Keratinocyte (primary cell): ENCODE data around the gene ADARB2. TPM values are rescaled to one million over a fixed set of nuclear protein-coding genes. Genes with fewer than 3 reads are reported as not detected.

Experiments used
- DNase-seq: peaks from one replicate; pipeline ENCODE4 v3.0.0-alpha.2; 2011; ENCODE audit warnings: low read depth, missing footprints, low spot score
- FAIRE-seq: peaks from 2 replicates; lab custom pipeline; 2011; peaks lifted over from hg19 to GRCh38; lab: Jason Lieb, UNC
- H2AFZ ChIP-seq: 2 replicates; pipeline ENCODE4 v1.6.0; 2012; ENCODE audit warnings: low read length, control low read depth, inconsistent platforms; ENCODE audit not compliant: control insufficient read depth
- H3K27ac ChIP-seq: 2 replicates; pipeline ENCODE4 v1.5.1; 2011; ENCODE audit warnings: low read length; ENCODE audit not compliant: control insufficient read depth, insufficient read depth
- H3K27me3 ChIP-seq: 3 replicates; pipeline ENCODE4 v1.6.0; 2011; ENCODE audit warnings: low read length; ENCODE audit not compliant: control insufficient read depth, insufficient read depth; ENCODE audit errors: extremely low read depth
- H3K36me3 ChIP-seq, 2 experiments: 2 replicates in 1 of 2; 3 replicates in 1 of 2; pipeline ENCODE4 v1.5.1; 2011; ENCODE audit warnings: low read length in 2 of 2, mild to moderate bottlenecking in 1 of 2; ENCODE audit not compliant: control insufficient read depth in 2 of 2, insufficient read depth in 2 of 2; ENCODE audit errors: extremely low read depth in 1 of 2
- H3K4me1 ChIP-seq: 3 replicates; pipeline ENCODE4 v1.5.1; 2011; ENCODE audit warnings: low read length; ENCODE audit not compliant: control insufficient read depth, insufficient read depth; ENCODE audit errors: extremely low read depth
- H3K4me2 ChIP-seq: 3 replicates; pipeline ENCODE4 v1.6.0; 2011; ENCODE audit warnings: low read depth, low read length; ENCODE audit not compliant: control insufficient read depth, insufficient read depth; ENCODE audit errors: extremely low read depth
- H3K4me3 ChIP-seq, 3 experiments: fragments of 200-600 bp in 1 of 3; sonication (generic) in 1 of 3; 2 replicates in 2 of 3; 3 replicates in 1 of 3; pipeline ENCODE4 v1.5.1; 2011 to 2016; ENCODE audit warnings: low read length in 3 of 3, mild to moderate bottlenecking in 3 of 3, control low read depth in 2 of 3, inconsistent platforms in 1 of 3, low read depth in 1 of 3, mixed read lengths in 1 of 3, mixed run types in 1 of 3, moderate library complexity in 1 of 3; ENCODE audit not compliant: control insufficient read depth in 2 of 3, insufficient read depth in 2 of 3; ENCODE audit errors: extremely low read depth in 1 of 3
- H3K79me2 ChIP-seq: 2 replicates; pipeline ENCODE4 v1.6.0; 2012; ENCODE audit warnings: low read length; ENCODE audit not compliant: control insufficient read depth, insufficient read depth
- H3K9ac ChIP-seq: 3 replicates; pipeline ENCODE4 v1.6.0; 2011; ENCODE audit warnings: low read length; ENCODE audit not compliant: control insufficient read depth, insufficient read depth; ENCODE audit errors: extremely low read depth
- H3K9me1 ChIP-seq: 3 replicates; pipeline ENCODE4 v1.6.0; 2011; ENCODE audit warnings: low read length; ENCODE audit not compliant: control insufficient read depth, insufficient read depth; ENCODE audit errors: extremely low read depth
- H3K9me3 ChIP-seq: 2 replicates; pipeline ENCODE4 v1.5.1; 2012; ENCODE audit warnings: low read depth, low read length; ENCODE audit not compliant: control insufficient read depth
- H4K20me1 ChIP-seq: 3 replicates; pipeline ENCODE4 v1.6.0; 2011; ENCODE audit warnings: low read length; ENCODE audit not compliant: control insufficient read depth, insufficient read depth; ENCODE audit errors: extremely low read depth
- CTCF ChIP-seq, 3 experiments: IDR thresholded peaks in 1 of 3; conservative IDR thresholded peaks in 1 of 3; optimal IDR thresholded peaks in 1 of 3; 2 replicates in 2 of 3; 3 replicates in 1 of 3; pipeline versions ENCODE3 to v1.5.1; 2011; ENCODE audit warnings: low read length in 3 of 3, mild to moderate bottlenecking in 3 of 3, moderate library complexity in 2 of 3, control low read depth in 1 of 3, inconsistent platforms in 1 of 3; ENCODE audit not compliant: insufficient read depth in 2 of 3; ENCODE audit errors: extremely low read depth in 1 of 3
- EZH2 ChIP-seq: IDR thresholded peaks from one replicate; pipeline ENCODE4 v1.6.1; 2012; ENCODE audit warnings: inconsistent platforms, mild to moderate bottlenecking, low read length, moderate library complexity
- dilution Hi-C: fragments of 300-500 bp; cut with MboI; formaldehyde crosslinking; loops from one replicate; pipeline ENCODE4 v1.7.0; 2020; ENCODE audit warnings: low sequenced_read_pairs; ENCODE audit not compliant: extremely low pct_ligation_motif_present
- polyA plus RNA-seq, 5 experiments: library from polyadenylated mRNA; depleted of rRNA in 3 of 5; stranded (reverse) in 3 of 5; stranded (forward) in 1 of 5; unstranded in 1 of 5; fragments of >200 nt; gene quantifications; 1 replicate in 1 of 5; 2 replicates in 3 of 5; 3 replicates in 1 of 5; pipeline versions ENCODE4 v1.2.1 to v1.2.3, GENCODE V29; 2011 to 2012; ENCODE audit warnings: missing spikeins in 2 of 5, low read depth in 1 of 5, low replicate concordance in 1 of 5

The ADARB2 gene
- polyA plus RNA-seq, 1 donor (not counting 4 experiments of a cell fraction or from before 2014, with no cell fraction given) = not detected

- no peaks in the 10 kb centered on the region for H3K79me2 ChIP-seq
- no peaks in the 10 kb centered on the region for H3K27me3 ChIP-seq
- no peak overlapping the region for H3K4me3 ChIP-seq
- FAIRE-seq (no peak), DNase-seq (no peak)
- no peak overlapping the region for H2AFZ ChIP-seq
- no peaks in the 10 kb centered on the region for H3K36me3 ChIP-seq
- no peaks in the 10 kb centered on the region for H4K20me1 ChIP-seq
- H3K9me1 ChIP-seq = no peaks in the 10 kb centered on the region
- no peak overlapping the region for H3K27ac ChIP-seq
- no peak for TF ChIP-seq EZH2
- TF ChIP-seq CTCF (optimal IDR thresholded peaks at IDR 0.05 in 1 of 3, IDR thresholded peaks at IDR 0.05 in 1 of 3, conservative IDR thresholded peaks at IDR 0.05 in 1 of 3; ENCODE audit: extremely low read depth in 1 of 3, insufficient read depth in 2 of 3, low read length in 3 of 3) = no peak
- H3K4me2 ChIP-seq = no peak overlapping the region
- no peaks in the 10 kb centered on the region for H3K4me1 ChIP-seq
- no peak overlapping the region for H3K9ac ChIP-seq
- dilution Hi-C loops = no loop called here
- H3K9me3 ChIP-seq = peaks cover 6% of the 10 kb centered on the region
These were observed 342.3 kb downstream of the ADARB2 start for GRCh38 chr10:1395025-1395480.

GRCh38 chr10:1394155-1394912 is 343.0 kb downstream of the ADARB2 start:
- Histone ChIP-seq H3K4me2 (no peak overlapping the region), H3K27me3 (no peaks in the 10 kb centered on the region), H2AFZ (no peak overlapping the region), H3K79me2 (no peaks in the 10 kb centered on the region), H3K4me3 (no peak overlapping the region), H3K36me3 (no peaks in the 10 kb centered on the region), H3K9ac (no peak overlapping the region), H3K27ac (no peak overlapping the region), H3K9me3 (peaks cover 3% of the 10 kb centered on the region), H4K20me1 (no peaks in the 10 kb centered on the region), H3K4me1 (no peaks in the 10 kb centered on the region), H3K9me1 (no peaks in the 10 kb centered on the region)
- dilution Hi-C loops = no loop called here
- no peak for TF ChIP-seq EZH2
- no peak for TF ChIP-seq CTCF (optimal IDR thresholded peaks at IDR 0.05 in 1 of 3, IDR thresholded peaks at IDR 0.05 in 1 of 3, conservative IDR thresholded peaks at IDR 0.05 in 1 of 3; ENCODE audit: extremely low read depth in 1 of 3, insufficient read depth in 2 of 3, low read length in 3 of 3)
- FAIRE-seq (no peak), DNase-seq (no peak)
